ENCODE data around the gene SMURF1. TPM values are rescaled to one million over a fixed set of nuclear protein-coding genes. Genes with fewer than 3 reads are reported as not detected.

The SMURF1 gene
- total RNA-seq, 6 donors from 2014 or later = 33.0 to 54.4 (median 45.9) TPM

DNA sequence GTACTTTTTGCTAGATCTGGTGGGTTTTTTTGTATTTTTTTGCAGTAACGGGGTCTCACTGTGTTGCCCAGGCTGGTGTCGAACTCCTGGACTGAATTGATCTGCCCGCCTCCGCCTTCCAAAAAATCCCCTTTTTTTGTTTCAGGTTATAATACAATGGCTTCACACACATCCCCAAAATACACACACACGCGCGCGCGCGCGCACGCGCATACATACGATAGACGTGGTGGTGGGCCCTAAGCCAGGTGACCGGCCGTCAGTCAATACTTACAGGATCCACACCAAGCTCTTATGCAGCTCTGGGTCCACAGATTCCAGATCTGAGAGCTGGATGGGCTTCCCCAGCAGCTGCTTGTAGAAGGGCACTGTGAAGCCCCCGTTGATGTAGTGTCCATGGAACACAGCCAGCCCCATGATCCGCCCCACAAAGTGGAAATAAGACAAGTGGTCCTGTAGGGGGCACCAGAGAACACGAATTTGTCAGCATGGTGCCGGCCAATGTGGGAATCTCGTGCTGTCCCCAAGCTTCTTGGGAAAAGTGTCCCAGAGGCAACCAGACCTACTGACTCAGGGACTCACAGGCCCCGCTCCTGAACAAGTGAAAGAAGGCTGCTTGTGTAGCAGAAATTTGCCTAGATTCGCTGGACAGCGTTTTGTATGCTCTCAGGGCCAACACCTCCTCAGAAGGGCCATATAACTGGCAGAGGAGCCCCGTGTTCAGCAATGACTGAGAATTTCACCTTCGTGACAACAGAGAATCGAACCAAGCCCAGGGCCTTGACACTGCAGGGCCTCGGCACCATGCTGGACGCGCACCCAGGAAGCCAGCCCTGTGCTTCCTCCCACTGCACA lies 103.6 kb downstream of the SMURF1 start:
- Histone ChIP-seq H3K27ac (peak overlapping the region in 2 of 4 donors; percentile 30 to 67), H3K27me3 (no peaks in the 10 kb centered on the region), H3K4me3 (no peak overlapping the region), H3K9me3 (no peaks in the 10 kb centered on the region), H3K4me1 (peaks cover 0 to 13% (median 6%) of the 10 kb centered on the region in 4 donors), H3K36me3 (peaks cover 36 to 99% (median 87%) of the 10 kb centered on the region in 4 donors)
- TF ChIP-seq POLR2AphosphoS5 (IDR thresholded peaks at IDR 0.05) (peak in 1 of 2 donors; percentile 35), POLR2A (IDR thresholded peaks at IDR 0.05) (no peak), EP300 (IDR thresholded peaks at IDR 0.05) (no peak)
- TF ChIP-seq, protein P1, sequence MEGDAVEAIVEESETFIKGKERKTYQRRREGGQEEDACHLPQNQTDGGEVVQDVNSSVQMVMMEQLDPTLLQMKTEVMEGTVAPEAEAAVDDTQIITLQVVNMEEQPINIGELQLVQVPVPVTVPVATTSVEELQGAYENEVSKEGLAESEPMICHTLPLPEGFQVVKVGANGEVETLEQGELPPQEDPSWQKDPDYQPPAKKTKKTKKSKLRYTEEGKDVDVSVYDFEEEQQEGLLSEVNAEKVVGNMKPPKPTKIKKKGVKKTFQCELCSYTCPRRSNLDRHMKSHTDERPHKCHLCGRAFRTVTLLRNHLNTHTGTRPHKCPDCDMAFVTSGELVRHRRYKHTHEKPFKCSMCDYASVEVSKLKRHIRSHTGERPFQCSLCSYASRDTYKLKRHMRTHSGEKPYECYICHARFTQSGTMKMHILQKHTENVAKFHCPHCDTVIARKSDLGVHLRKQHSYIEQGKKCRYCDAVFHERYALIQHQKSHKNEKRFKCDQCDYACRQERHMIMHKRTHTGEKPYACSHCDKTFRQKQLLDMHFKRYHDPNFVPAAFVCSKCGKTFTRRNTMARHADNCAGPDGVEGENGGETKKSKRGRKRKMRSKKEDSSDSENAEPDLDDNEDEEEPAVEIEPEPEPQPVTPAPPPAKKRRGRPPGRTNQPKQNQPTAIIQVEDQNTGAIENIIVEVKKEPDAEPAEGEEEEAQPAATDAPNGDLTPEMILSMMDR (IDR thresholded peaks at IDR 0.05) = peak; percentile 63 to 82 (median 72)
- 78 to 80% methylated on average over 31 of the region's 31 CpGs for whole genome bisulfite sequencing, 2 donors
- ATAC-seq (ENCODE audit: low FRiP score in 2 of 2) (peak; percentile 87), DNase-seq (peak; percentile 72 to 81)

DNA sequence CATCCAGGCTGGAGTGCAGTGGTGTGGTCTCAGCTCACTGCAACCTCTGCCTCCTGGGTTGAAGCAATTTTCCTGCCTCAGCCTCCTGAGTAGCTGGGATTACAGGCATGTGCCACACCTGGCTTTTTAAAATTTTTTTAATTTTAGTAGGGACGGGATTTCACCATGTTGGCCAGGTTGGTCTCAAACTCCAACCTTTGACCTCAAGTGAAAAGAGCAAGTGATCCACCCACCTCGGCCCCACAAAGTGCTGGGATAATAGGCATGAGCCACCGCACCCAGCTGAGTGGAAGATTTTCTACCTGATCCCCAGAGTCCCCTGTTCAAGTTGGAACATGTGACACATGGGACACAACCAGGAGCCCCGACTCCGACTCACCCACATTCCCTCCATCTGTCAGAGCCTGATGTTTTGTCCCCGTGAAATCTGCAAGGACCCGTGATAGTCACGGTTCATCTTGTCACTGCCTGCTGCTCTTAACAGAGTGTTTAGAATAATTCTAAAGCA lies 104.5 kb downstream of the SMURF1 start:
- no peaks in the 10 kb centered on the region for H3K27me3 ChIP-seq
- ATAC-seq (ENCODE audit: low FRiP score in 2 of 2) = no peak
- no peak for DNase-seq
- no peak overlapping the region for H3K4me3 ChIP-seq
- peaks cover 39 to 99% (median 89%) of the 10 kb centered on the region in 4 donors for H3K36me3 ChIP-seq
- H3K4me1 ChIP-seq = peaks cover 0 to 13% (median 6%) of the 10 kb centered on the region in 4 donors
- H3K9me3 ChIP-seq = no peaks in the 10 kb centered on the region
- no peak overlapping the region for H3K27ac ChIP-seq
- TF ChIP-seq EP300 (IDR thresholded peaks at IDR 0.05) (no peak), POLR2AphosphoS5 (IDR thresholded peaks at IDR 0.05) (no peak), POLR2A (IDR thresholded peaks at IDR 0.05) (no peak)
- TF ChIP-seq, protein P1 (IDR thresholded peaks at IDR 0.05) = no peak
- 92 to 93% methylated on average over 7 to 8 of the region's 8 CpGs for WGBS, 2 donors

- WGBS, 2 donors = 92 to 96% methylated on average over 24 to 25 of the region's 25 CpGs
- H3K4me3 ChIP-seq = no peak overlapping the region
- H3K9me3 ChIP-seq = no peaks in the 10 kb centered on the region
- H3K27me3 ChIP-seq = no peaks in the 10 kb centered on the region
- H3K27ac ChIP-seq = no peak overlapping the region
- peak in 1 of 2 donors; percentile 66 for DNase-seq
- peaks cover 42 to 99% (median 91%) of the 10 kb centered on the region in 4 donors for H3K36me3 ChIP-seq
- H3K4me1 ChIP-seq = peaks cover 0 to 9% (median 3%) of the 10 kb centered on the region in 4 donors
- no peak for ATAC-seq (ENCODE audit: low FRiP score in 2 of 2)
- TF ChIP-seq, protein P1 (IDR thresholded peaks at IDR 0.05) = no peak
Observed at GRCh38 chr7:99038086-99038855, 105.6 kb downstream of the SMURF1 start.

- WGBS, 2 donors = 94 to 97% methylated on average over 16 of the region's 16 CpGs
- no peak overlapping the region for H3K4me3 ChIP-seq
- H3K4me1 ChIP-seq = peaks cover 0 to 4% (median 0%) of the 10 kb centered on the region in 4 donors
- DNase-seq = no peak
- H3K36me3 ChIP-seq = peaks cover 45 to 100% (median 96%) of the 10 kb centered on the region in 4 donors
- H3K9me3 ChIP-seq = no peaks in the 10 kb centered on the region
- no peak for ATAC-seq (ENCODE audit: low FRiP score in 2 of 2)
- no peak overlapping the region for H3K27ac ChIP-seq
- H3K27me3 ChIP-seq = no peaks in the 10 kb centered on the region
- no peak for TF ChIP-seq POLR2A (IDR thresholded peaks at IDR 0.05)
- TF ChIP-seq, protein P1 (IDR thresholded peaks at IDR 0.05) = no peak
- no peak for TF ChIP-seq POLR2AphosphoS5 (IDR thresholded peaks at IDR 0.05)
- TF ChIP-seq EP300 (IDR thresholded peaks at IDR 0.05) = no peak
Observed at GRCh38 chr7:99037327-99037940, 106.5 kb downstream of the SMURF1 start.
